Astrocyte (in vitro differentiated cells and primary cell): ENCODE measurements around the gene POLD2. TPM values are rescaled to one million over a fixed set of nuclear protein-coding genes. Genes with fewer than 3 reads are reported as not detected.

Experiments
- DNase-seq: peaks from one replicate; pipeline ENCODE4 v3.0.0-alpha.2; 2010; ENCODE audit warnings: low read depth
- FAIRE-seq: peaks from 2 replicates; lab custom pipeline; 2011; peaks lifted over from hg19 to GRCh38; lab: Jason Lieb, UNC
- H2AFZ ChIP-seq: 2 replicates; pipeline ENCODE4 v1.6.0; 2012; ENCODE audit warnings: low read depth, low read length, inconsistent platforms
- H3K27ac ChIP-seq: 2 replicates; pipeline ENCODE4 v1.5.1; 2011; ENCODE audit warnings: low read depth, low read length, inconsistent platforms
- H3K27me3 ChIP-seq: 2 replicates; pipeline ENCODE4 v1.6.0; 2011; ENCODE audit warnings: low read length, inconsistent platforms; ENCODE audit not compliant: insufficient read depth
- H3K36me3 ChIP-seq: 2 replicates; pipeline ENCODE4 v1.5.1; 2011; ENCODE audit warnings: low read length, inconsistent platforms; ENCODE audit not compliant: insufficient read depth
- H3K4me1 ChIP-seq: 2 replicates; pipeline ENCODE4 v1.5.1; 2011; ENCODE audit warnings: low read length, inconsistent platforms; ENCODE audit not compliant: insufficient read depth
- H3K4me2 ChIP-seq: 2 replicates; pipeline ENCODE4 v1.6.0; 2012; ENCODE audit warnings: low read length, inconsistent platforms
- H3K4me3 ChIP-seq: 2 replicates; pipeline ENCODE4 v1.5.1; 2011; ENCODE audit warnings: low read depth, mild to moderate bottlenecking, low read length, inconsistent platforms; ENCODE audit not compliant: insufficient read depth
- H3K79me2 ChIP-seq: 2 replicates; pipeline ENCODE4 v1.6.0; 2012; ENCODE audit warnings: mild to moderate bottlenecking, low read length, inconsistent platforms; ENCODE audit not compliant: insufficient read depth
- H3K9ac ChIP-seq: 2 replicates; pipeline ENCODE4 v1.6.0; 2012; ENCODE audit warnings: mild to moderate bottlenecking, low read length, inconsistent platforms
- H3K9me3 ChIP-seq: 2 replicates; pipeline ENCODE4 v1.5.1; 2012; ENCODE audit warnings: low read depth, mild to moderate bottlenecking, low read length, inconsistent platforms; ENCODE audit not compliant: insufficient read depth
- H4K20me1 ChIP-seq: 2 replicates; pipeline ENCODE4 v1.6.0; 2012; ENCODE audit warnings: low read length, inconsistent platforms; ENCODE audit not compliant: insufficient read depth
- H3K27ac Mint-ChIP-seq: one replicate; pipeline ENCODE4 v1.8.0; 2021; ENCODE audit warnings: mild to moderate bottlenecking, mixed read lengths; ENCODE audit not compliant: unreplicated experiment
- H3K27me3 Mint-ChIP-seq: one replicate; pipeline ENCODE4 v1.8.0; 2021; ENCODE audit warnings: low read depth, mixed read lengths; ENCODE audit not compliant: unreplicated experiment
- H3K36me3 Mint-ChIP-seq: one replicate; pipeline ENCODE4 v1.8.0; 2021; ENCODE audit warnings: low read depth, mixed read lengths; ENCODE audit not compliant: unreplicated experiment
- H3K4me1 Mint-ChIP-seq: one replicate; pipeline ENCODE4 v1.8.0; 2021; ENCODE audit warnings: low read depth, mixed read lengths; ENCODE audit not compliant: unreplicated experiment
- H3K4me3 Mint-ChIP-seq: one replicate; pipeline ENCODE4 v1.8.0; 2021; ENCODE audit warnings: mild to moderate bottlenecking, moderate library complexity, mixed read lengths; ENCODE audit not compliant: unreplicated experiment
- H3K9me3 Mint-ChIP-seq: one replicate; pipeline ENCODE4 v1.8.0; 2021; ENCODE audit warnings: mild to moderate bottlenecking, mixed read lengths; ENCODE audit not compliant: unreplicated experiment
- CTCF ChIP-seq: IDR thresholded peaks from 2 replicates; pipeline ENCODE4 v1.5.1; 2011; ENCODE audit warnings: low read depth, mild to moderate bottlenecking, inconsistent platforms, low read length, moderate library complexity; ENCODE audit not compliant: insufficient read depth
- EZH2 ChIP-seq: IDR thresholded peaks from 2 replicates; pipeline ENCODE4 v1.6.1; 2012; ENCODE audit warnings: mild to moderate bottlenecking, low read length, inconsistent platforms; ENCODE audit not compliant: insufficient read depth
- total RNA-seq: library from RNA; stranded (reverse); gene quantifications from 2 replicates; pipeline ENCODE4 v1.2.1, GENCODE V29; 2021

Gene POLD2
- total RNA-seq, 1 donor from 2014 or later, result 67.7 TPM

GRCh38 chr7:44072364-44073231 lies 50.8 kb downstream of the POLD2 start:
- DNase-seq (peak; percentile 71), FAIRE-seq (peak; percentile 52)
- H3K27me3 Mint-ChIP-seq, result no peaks in the 10 kb centered on the region
- peaks cover 11% of the 10 kb centered on the region for H3K4me1 Mint-ChIP-seq
- Histone ChIP-seq H3K9ac (peak overlapping the region; percentile 42), H2AFZ (no peak overlapping the region), H3K36me3 (peaks cover 3% of the 10 kb centered on the region), H3K27me3 (no peaks in the 10 kb centered on the region), H3K27ac (peak overlapping the region; percentile 36), H3K9me3 (no peaks in the 10 kb centered on the region), H3K79me2 (no peaks in the 10 kb centered on the region), H3K4me2 (peak overlapping the region; percentile 73), H3K4me3 (no peak overlapping the region), H3K4me1 (peaks cover 26% of the 10 kb centered on the region), H4K20me1 (peaks cover under 1% of the 10 kb centered on the region)
- peak; percentile 72 for TF ChIP-seq CTCF
- TF ChIP-seq EZH2, result no peak
- peak overlapping the region; percentile 29 for H3K27ac Mint-ChIP-seq
- H3K4me3 Mint-ChIP-seq, result no peak overlapping the region
- H3K9me3 Mint-ChIP-seq, result no peaks in the 10 kb centered on the region
- peaks cover 13% of the 10 kb centered on the region for H3K36me3 Mint-ChIP-seq

GRCh38 chr7:44071726-44072363 lies 51.5 kb downstream of the POLD2 start:
- peaks cover 8% of the 10 kb centered on the region for H4K20me1 ChIP-seq
- peaks cover 10% of the 10 kb centered on the region for H3K36me3 Mint-ChIP-seq
- H3K27me3 ChIP-seq, result no peaks in the 10 kb centered on the region
- TF ChIP-seq CTCF (no peak), EZH2 (no peak)
- no peak for DNase-seq
- H3K4me3 ChIP-seq, result no peak overlapping the region
- H3K4me1 Mint-ChIP-seq, result peaks cover 13% of the 10 kb centered on the region
- no peak overlapping the region for H3K4me3 Mint-ChIP-seq
- H3K9ac ChIP-seq, result peak overlapping the region; percentile 42
- H3K36me3 ChIP-seq, result peaks cover 2% of the 10 kb centered on the region
- no peak for FAIRE-seq
- no peak overlapping the region for H2AFZ ChIP-seq
- H3K9me3 Mint-ChIP-seq, result no peaks in the 10 kb centered on the region
- H3K27me3 Mint-ChIP-seq, result no peaks in the 10 kb centered on the region
- H3K27ac ChIP-seq, result peak overlapping the region; percentile 30
- peaks cover 26% of the 10 kb centered on the region for H3K4me1 ChIP-seq
- H3K4me2 ChIP-seq, result peak overlapping the region; percentile 73
- H3K9me3 ChIP-seq, result no peaks in the 10 kb centered on the region
- no peaks in the 10 kb centered on the region for H3K79me2 ChIP-seq
- H3K27ac Mint-ChIP-seq, result peak overlapping the region; percentile 29

- peaks cover 24% of the 10 kb centered on the region for H3K4me1 Mint-ChIP-seq
- Histone ChIP-seq H3K9ac (no peak overlapping the region), H3K79me2 (no peaks in the 10 kb centered on the region), H3K4me3 (no peak overlapping the region), H3K36me3 (no peaks in the 10 kb centered on the region), H3K4me1 (peaks cover 15% of the 10 kb centered on the region), H3K27ac (no peak overlapping the region), H3K4me2 (no peak overlapping the region), H3K27me3 (peaks cover 3% of the 10 kb centered on the region), H4K20me1 (peaks cover 32% of the 10 kb centered on the region), H3K9me3 (no peaks in the 10 kb centered on the region), H2AFZ (no peak overlapping the region)
- no peak for TF ChIP-seq EZH2
- no peak for TF ChIP-seq CTCF
- no peak for DNase-seq
- no peak for FAIRE-seq
- H3K4me3 Mint-ChIP-seq, result no peak overlapping the region
- no peaks in the 10 kb centered on the region for H3K9me3 Mint-ChIP-seq
- H3K36me3 Mint-ChIP-seq, result peaks cover 3% of the 10 kb centered on the region
- no peaks in the 10 kb centered on the region for H3K27me3 Mint-ChIP-seq
- peak overlapping the region; percentile 47 for H3K27ac Mint-ChIP-seq
These were observed 55.3 kb downstream of the POLD2 start for GRCh38 chr7:44068054-44068453.
